GM12872 (cell line): Measurements from ENCODE around the gene URAD.

Experiments used
- CTCF ChIP-seq: IDR thresholded peaks from 3 replicates; pipeline ENCODE4 v1.5.1; 2011; ENCODE audit warnings: low read depth, mild to moderate bottlenecking, low read length, moderate library complexity; ENCODE audit not compliant: insufficient read depth

URAD gene

GRCh38 chr13:27967736-27968315 lies 20.7 kb downstream of the URAD start:
- no peak for TF ChIP-seq CTCF

- no peak for TF ChIP-seq CTCF
Observed at GRCh38 chr13:27967203-27967735, 21.2 kb downstream of the URAD start.

- TF ChIP-seq CTCF, result no peak
Observed at GRCh38 chr13:27966641-27967202, 21.8 kb downstream of the URAD start.

GRCh38 chr13:27965740-27966640 lies 22.5 kb downstream of the URAD start:
- no peak for TF ChIP-seq CTCF

- no peak for TF ChIP-seq CTCF
Observed at GRCh38 chr13:27965343-27965739, 23.2 kb downstream of the URAD start.

GRCh38 chr13:27964741-27965323 lies 23.7 kb downstream of the URAD start:
- no peak for TF ChIP-seq CTCF

- TF ChIP-seq CTCF, result no peak
Observed at GRCh38 chr13:27963491-27963890, 25.0 kb downstream of the URAD start.
